ENCODE data around the gene CDC42EP4.

DNA sequence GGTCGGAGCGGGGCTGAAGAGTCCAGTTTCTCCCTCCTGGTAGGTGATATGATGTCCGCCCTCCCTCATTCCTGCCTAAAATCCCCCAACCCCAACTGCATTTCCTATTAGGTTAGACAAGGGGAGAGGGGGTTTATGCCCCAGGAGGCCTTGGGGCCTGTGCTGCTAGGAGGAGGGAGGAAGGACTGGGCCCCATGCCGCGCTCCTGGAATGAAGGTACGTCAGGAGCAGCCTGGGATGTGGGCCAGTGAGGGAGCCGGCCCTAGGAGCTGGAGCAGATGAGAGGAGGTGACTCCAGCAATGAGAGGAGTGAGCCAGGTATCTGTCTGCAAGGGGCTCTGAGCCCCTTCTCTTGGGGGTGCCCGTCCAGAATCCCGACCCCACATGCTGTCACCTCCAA lies 46.9 kb upstream of the CDC42EP4 start:
- TF ChIP-seq, protein P1, sequence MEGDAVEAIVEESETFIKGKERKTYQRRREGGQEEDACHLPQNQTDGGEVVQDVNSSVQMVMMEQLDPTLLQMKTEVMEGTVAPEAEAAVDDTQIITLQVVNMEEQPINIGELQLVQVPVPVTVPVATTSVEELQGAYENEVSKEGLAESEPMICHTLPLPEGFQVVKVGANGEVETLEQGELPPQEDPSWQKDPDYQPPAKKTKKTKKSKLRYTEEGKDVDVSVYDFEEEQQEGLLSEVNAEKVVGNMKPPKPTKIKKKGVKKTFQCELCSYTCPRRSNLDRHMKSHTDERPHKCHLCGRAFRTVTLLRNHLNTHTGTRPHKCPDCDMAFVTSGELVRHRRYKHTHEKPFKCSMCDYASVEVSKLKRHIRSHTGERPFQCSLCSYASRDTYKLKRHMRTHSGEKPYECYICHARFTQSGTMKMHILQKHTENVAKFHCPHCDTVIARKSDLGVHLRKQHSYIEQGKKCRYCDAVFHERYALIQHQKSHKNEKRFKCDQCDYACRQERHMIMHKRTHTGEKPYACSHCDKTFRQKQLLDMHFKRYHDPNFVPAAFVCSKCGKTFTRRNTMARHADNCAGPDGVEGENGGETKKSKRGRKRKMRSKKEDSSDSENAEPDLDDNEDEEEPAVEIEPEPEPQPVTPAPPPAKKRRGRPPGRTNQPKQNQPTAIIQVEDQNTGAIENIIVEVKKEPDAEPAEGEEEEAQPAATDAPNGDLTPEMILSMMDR (IDR thresholded peaks at IDR 0.05; ENCODE audit: low read depth, low read length, poor library complexity, severe bottlenecking): no peak
- TF ChIP-seq EZH2phosphoT487 (IDR thresholded peaks at IDR 0.05; ENCODE audit: borderline replicate concordance, low read length): no peak

All from DOHH2 (cell line).